AG08396 (cell line): ENCODE results near the gene PDE1C.
"Not testable (repeated sequence)": the region's sequence is repeated elsewhere in the genome, so short reads cannot be mapped to it uniquely, and the experiment has no call there.

Experiments
- DNase-seq: peaks from one replicate; pipeline ENCODE4 v3.0.0; 2012; ENCODE audit warnings: low spot score, mixed read lengths

PDE1C gene

GRCh38 chr7:32043688-32044087 is 26.5 kb downstream of the PDE1C start:
- DNase-seq: no peak

DNA sequence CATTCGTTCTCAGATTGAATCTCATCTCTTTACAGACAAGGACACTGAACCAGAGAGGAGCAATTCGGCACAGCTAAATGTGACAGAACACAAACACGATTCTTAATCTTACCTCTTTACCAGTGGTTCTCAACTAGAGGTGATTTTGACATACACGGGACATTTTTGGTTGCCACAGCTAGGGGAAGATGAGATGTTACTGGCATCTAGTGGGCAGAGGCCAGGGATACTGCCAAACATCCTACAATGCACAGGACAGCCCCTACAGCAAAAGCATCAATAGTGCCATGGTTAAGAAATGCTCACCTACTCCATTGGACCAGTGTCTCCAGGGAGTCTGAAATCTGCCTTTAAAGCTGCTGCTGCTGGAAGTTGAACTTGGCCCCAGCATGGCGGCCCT is 27.3 kb downstream of the PDE1C start:
- no peak for DNase-seq

DNA sequence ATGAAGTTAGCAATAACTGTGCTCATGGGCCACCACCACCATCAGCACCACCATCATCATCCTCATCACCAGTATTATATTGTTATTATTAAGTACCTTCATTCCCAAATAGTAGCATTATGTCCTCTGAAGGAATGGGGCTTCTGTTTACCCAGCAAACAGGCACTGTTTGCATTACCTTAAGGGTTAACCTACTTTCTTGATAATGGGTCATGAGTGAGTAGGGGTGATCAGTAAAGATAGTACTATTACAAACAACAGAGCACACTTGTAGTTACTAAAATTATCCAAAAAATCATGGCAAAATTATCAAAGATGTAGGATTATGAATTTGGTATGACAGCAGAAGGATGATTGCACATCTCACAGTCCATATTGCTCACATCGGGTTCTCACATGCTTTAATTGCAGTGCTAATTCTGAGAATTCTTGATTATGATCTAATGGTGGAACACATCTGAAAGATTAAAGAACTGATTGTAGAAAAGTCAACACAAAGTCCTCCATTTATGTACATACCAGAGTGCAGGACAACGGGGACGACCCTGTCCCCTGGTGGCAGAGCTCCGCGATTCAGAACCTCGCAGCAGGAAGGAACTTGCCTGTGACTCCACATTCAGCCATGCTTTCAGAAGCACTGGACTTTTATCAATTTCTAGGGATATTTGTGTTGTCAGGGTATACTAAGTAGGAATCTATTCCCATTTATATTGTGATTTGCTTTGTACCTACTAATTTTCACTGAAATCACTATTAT is 31.0 kb downstream of the PDE1C start:
- DNase-seq: no peak

DNA sequence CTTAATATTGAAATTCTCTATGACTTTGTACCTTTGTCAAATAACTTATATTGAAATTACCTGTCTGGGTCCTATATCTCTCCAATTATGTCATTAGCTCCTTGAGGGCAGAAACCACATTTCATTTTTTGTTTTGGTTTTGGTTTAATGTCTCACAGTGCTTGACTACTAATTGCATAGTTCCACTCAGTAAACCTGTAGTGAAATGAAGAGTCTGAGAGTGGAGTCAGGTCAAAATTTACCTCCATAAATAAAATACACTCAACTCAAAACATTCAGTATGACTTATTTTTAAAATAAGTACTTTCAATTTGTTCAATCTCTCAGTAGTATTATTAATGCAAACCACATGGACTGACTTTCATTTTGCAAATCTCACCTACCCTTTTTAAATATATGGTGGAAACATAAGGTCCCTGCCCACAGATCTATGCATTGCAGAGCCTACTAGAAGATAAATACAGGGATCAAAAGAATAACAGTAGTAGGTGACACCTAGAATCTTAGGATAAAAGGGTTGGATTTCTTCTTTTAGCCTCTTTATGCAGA is 32.5 kb downstream of the PDE1C start:
- no peak for DNase-seq

DNA sequence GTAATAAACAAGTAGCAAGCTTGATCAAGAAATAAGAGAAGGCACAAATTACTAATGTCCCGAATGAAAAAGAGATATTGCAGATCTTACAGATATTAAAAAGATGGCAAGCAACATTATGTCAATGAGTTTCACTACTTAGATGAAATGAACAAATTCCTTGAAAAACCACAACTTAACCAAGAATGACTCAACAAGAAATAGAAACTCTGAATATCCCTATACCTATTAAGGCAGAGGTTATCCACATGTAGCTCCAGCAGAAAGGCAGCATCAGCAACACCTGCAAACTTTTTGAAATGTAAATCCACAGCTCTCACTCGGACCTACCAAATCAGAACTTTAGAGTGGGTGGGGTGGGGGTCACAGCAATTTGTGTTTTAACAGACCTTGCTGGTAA is 33.6 kb downstream of the PDE1C start:
- DNase-seq: no peak

GRCh38 chr7:32034052-32034451 is 36.2 kb downstream of the PDE1C start:
- DNase-seq: no peak

- no peak for DNase-seq
Observed at GRCh38 chr7:32033006-32033405, 37.2 kb downstream of the PDE1C start.

DNA sequence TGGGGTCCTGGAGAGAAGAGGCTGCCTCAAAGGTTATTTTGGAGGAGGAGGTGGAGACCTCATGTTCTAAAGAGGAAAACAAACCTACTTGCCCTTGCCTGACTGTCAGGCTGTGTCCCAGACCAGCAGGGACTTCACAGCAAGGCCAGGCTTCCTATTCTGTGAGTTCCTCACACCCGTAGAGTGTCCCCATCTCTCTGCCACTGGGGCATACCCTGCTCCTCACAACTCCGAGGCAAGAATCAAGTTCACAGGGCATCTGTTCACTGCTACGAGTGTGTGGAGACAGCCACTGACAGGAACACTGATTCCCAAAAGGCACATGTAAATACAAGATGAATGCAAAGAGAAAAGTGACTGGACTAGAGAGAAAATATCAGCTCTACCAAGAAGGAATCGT is 38.0 kb downstream of the PDE1C start:
- DNase-seq: no peak

GRCh38 chr7:32030904-32031692 is 39.1 kb downstream of the PDE1C start:
- DNase-seq: no peak

GRCh38 chr7:32026083-32026425 is 44.2 kb downstream of the PDE1C start:
- no peak for DNase-seq

DNA sequence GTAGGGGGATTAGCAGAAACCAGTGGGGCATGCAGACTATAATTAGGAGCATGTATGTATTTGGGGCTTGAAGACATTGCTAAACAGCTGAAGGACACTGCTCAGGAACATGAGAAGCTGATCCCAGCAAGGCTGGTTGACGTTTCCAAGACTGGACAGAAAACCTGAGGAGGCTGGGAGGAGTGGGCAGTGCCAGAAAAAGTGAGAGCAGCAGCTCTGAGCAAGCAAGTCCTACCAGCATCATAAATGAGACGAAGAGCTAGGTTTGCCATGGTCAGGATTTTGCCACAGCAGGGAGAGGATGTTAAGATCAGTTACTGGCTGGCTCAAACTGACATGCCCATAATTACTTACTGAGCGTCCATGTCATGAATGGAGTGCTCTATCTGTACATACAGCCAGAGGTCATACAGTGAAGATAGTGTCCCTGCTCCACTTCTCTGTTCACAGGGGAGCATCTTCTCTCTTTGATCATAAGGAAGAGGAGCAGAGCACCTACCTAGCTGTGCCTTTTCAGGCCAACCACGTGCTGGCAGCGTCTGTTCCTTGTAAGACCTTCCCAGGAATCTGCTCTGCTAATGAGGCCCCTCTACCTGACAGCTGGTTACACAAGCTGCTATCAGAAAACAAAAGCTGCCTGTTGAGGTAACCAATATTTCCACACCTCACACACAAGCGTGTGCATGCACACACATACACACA is 44.7 kb downstream of the PDE1C start:
- no peak for DNase-seq

DNA sequence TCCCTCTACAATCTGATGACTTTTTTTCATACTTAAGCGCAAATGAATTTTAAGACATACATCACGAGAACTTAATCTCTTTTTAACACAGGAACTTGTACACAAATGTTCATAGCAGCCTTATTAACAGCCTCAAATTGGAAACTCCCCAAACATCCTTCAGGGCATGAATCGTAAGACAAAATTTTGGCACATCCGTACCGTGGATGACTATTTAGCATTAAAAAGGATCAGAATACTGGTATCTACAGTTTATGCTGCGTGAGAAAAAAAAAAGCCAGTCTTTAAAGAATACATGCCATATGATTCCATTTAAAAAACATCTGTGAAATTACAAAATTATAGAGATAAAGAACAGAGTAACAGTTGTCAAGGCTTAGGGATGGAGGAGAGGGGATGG is 46.8 kb downstream of the PDE1C start:
- no peak for DNase-seq

DNA sequence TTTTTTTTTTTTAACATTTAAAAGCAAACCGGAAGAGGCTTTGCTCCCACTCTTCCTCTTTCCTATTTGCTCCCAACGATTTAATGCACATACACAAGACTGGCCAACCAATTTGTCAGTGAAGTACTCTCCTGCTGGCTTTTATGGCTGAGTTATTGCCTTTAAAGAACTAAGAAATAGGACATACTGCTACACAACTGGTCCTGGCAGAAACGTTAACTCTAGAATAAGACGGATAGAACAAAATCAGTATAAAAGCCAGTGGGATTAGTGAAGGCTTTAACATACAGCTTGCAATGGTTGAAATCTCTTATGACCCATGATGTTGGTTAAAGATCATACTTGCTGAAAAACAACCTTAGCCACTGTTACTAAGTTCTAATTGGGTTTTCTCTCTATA is 47.2 kb downstream of the PDE1C start:
- no peak for DNase-seq

DNA sequence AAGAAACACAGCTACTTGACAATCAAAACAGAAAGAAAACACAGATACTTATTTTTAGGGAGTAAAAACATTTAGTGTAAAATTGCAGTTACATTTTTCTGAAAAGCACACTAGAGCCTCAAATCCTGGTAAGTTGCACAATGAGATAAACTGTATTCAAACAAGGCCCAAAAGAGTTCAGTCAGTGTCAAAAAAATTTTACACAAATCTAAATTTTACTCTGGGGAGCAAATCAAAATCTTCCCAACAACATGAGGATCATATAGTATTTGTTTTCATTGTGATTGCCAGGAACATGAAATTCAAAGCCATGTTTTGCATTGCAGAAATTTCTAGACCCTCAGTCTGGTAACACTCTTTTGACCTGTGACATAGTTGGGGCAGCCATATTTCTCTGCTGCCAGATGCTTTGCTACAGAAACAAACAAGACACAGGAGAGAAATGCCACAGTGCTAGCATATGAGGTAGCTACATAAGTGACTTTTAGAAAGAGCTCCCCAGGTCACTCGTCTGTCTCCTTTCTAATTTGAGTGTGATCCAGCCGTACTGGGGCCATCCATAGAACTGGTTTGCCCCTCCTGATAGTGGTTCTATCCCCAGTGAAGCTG is 49.6 kb downstream of the PDE1C start:
- DNase-seq: no peak

- no peak for DNase-seq
Observed at GRCh38 chr7:32018845-32019578, 51.2 kb downstream of the PDE1C start.

DNA sequence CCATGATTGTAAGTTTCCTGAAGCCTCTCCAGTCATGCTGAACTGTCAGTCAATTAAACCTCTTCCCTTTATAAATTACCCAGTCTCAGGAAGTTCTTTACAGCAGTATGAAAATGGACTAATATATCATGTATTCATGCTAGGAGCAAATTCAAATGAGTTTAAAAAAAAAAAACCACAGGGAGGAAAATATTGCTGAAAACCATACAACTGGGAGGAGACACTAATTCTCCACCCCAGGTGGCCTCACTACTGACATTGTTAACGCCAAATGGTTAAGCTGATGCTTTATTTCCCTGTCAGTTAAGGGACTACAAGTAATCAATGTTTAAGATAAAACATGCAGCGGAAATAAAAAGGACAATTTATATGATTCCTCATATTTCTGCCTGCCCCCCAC is 55.1 kb downstream of the PDE1C start:
- no peak for DNase-seq

- not testable (repeated sequence) for DNase-seq
Observed at GRCh38 chr7:32013471-32013870, 56.7 kb downstream of the PDE1C start.

DNA sequence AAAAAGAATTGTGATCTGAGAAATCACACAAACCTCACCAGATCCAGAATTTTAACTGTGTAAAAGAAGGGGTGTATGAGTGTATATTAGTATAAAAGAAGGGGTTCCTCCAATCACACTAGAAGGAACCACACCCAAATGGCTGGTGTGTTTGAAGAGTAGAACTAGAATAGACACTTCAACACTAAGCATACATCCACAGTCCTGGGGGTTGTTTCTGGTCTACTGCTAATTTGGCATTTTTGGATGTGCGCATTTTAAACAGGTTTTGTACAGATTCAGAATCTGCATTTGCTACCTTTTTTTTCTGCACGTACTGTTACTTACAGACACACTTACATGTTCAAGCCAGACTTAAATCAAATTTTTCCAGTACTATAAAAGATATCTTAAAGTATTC is 64.6 kb downstream of the PDE1C start:
- no peak for DNase-seq

DNA sequence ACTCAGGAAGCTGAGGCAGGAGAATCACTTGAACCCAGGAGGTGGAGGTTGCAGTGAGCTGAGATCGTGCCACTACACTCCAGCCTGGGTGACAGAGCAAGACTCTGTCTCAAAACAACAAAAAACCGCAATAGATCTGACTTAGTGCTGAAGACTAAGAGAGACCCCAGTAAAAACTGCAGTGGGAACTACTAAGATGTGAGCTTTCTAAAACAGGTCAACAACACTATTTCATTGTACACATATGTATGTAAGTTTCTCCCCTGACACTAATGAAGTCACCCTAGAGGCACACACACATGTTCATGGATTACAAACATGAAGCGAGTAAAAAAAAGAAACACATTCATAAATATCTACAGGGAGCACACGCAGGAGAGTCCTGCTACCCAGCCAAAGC is 68.3 kb downstream of the PDE1C start:
- no peak for DNase-seq

GRCh38 chr7:31997423-31997822 is 72.8 kb downstream of the PDE1C start:
- DNase-seq: no peak

- no peak for DNase-seq
Observed at GRCh38 chr7:31995134-31995533, 75.1 kb downstream of the PDE1C start.

GRCh38 chr7:31991846-31992245 is 78.4 kb downstream of the PDE1C start:
- DNase-seq: peak; percentile 13
